Lower leg skin (tissue), 4 donors: ENCODE measurements around the gene VGF. TPM values are rescaled to one million over a fixed set of nuclear protein-coding genes. Genes with fewer than 3 reads are reported as not detected.
A peak's percentile ranks its signal among the peaks of the same experiment; 100 is the strongest.

ENCODE experiments used
- DNase-seq, 2 donors: peaks; one replicate each; pipeline ENCODE4 v3.0.0-alpha.2; 2019; ENCODE audit warnings: low spot score in 2 of 2
- H3K4me3 ChIP-seq: fragments of 200-600 bp; sonication (generic); 2 replicates; pipeline ENCODE4 v1.5.1; 2017; ENCODE audit warnings: mild to moderate bottlenecking, low read depth; ENCODE audit not compliant: poor library complexity, severe bottlenecking
- POLR2A ChIP-seq, 2 donors: fragments of 450-650 bp; IDR thresholded peaks; one replicate each; pipeline ENCODE4 v1.6.1; 2016 to 2017; ENCODE audit warnings: antibody characterized with exemption in 2 of 2, mild to moderate bottlenecking in 1 of 2, moderate library complexity in 1 of 2
- WGBS, 2 donors: methylation state at CpG; one replicate each; pipeline ENCODE4 v1.1.5; 2018; 5-methylcytosine and 5-hydroxymethylcytosine counted together
- intact Hi-C: fragments of 100-400 bp; cut with DNase I; formaldehyde crosslinking; loops from one replicate; pipeline ENCODE4 v1.15.0; 2023; ENCODE audit warnings: low total_unique reads
- total RNA-seq, 4 donors: library from RNA; depleted of rRNA; stranded (reverse); fragments of >200 nt; gene quantifications; one replicate each; pipeline ENCODE4 v1.1.0, GENCODE V29; 2016
- TF ChIP-seq, protein P1 (sequence below), 3 donors: fragments of 450-650 bp; IDR thresholded peaks; one replicate each; pipeline ENCODE4 v1.5.1; 2016; ENCODE audit warnings: antibody characterized with exemption in 3 of 3, mild to moderate bottlenecking in 3 of 3, moderate library complexity in 2 of 3

Gene VGF
- total RNA-seq, 4 donors from 2014 or later, result 0.91 to 6.3 (median 2.5) TPM; not detected in 1

DNA sequence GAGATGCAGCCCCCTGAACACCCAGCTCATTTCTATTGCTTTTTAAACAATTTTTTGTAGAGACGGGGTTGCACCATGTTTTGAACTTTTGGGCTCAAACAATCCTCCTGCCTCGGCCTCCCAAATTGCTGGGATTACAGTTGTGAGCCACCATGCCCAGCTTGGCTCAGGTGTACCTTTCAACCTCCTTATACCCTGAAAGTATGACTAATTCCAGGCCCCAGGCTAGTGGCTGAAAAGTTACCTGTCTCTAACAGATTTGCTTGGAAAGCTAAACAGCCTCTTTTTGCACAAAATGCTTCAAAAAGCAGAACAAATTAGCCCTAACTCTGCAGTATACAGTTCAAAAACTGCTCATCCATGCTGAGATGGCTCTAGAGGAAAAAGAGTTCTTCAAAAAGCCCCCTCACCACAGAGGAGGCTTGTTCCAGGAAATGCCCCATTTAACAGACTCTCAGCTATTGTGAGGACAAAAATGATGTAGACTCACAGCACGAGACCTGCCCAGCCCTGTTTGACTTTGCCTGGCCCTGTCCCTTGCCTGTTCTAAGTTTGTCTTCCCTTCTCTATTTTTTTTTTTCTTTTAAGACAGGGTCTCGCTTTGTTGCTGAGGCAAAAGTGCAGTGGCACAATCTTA, 24.5 kb downstream of the VGF start:
- WGBS, 2 donors, result 68 to 82% methylated on average over 4 of the region's 4 CpGs
- intact Hi-C loops, result loop anchor here (10.0 kb wide), 1 partner anchor 144 kb away; no protein-coding TSS in a partner anchor

DNA sequence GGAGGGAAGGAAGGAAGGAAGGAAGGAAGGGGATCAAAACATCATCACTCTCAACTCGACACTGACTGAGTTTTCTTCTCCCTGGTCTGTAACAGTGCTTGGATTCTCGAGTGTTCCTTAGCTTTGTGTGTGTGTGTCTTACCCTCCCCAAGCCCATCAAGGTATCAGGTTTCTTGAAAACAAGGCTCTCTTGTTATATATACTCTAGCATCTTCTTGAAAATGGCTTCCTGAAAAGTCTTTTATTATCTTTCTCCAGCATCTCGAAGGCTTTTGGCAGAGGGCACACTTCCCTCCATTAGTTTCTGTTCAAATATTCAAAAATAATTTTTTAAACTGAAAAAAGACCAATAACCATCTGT, 25.1 kb downstream of the VGF start:
- WGBS, 2 donors, result 30 to 42% methylated on average over 3 of the region's 3 CpGs
- no peak overlapping the region for H3K4me3 ChIP-seq
- intact Hi-C loops, result loop anchor here (10.0 kb wide), 1 partner anchor 144 kb away; no protein-coding TSS in a partner anchor
- TF ChIP-seq, protein P1, sequence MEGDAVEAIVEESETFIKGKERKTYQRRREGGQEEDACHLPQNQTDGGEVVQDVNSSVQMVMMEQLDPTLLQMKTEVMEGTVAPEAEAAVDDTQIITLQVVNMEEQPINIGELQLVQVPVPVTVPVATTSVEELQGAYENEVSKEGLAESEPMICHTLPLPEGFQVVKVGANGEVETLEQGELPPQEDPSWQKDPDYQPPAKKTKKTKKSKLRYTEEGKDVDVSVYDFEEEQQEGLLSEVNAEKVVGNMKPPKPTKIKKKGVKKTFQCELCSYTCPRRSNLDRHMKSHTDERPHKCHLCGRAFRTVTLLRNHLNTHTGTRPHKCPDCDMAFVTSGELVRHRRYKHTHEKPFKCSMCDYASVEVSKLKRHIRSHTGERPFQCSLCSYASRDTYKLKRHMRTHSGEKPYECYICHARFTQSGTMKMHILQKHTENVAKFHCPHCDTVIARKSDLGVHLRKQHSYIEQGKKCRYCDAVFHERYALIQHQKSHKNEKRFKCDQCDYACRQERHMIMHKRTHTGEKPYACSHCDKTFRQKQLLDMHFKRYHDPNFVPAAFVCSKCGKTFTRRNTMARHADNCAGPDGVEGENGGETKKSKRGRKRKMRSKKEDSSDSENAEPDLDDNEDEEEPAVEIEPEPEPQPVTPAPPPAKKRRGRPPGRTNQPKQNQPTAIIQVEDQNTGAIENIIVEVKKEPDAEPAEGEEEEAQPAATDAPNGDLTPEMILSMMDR (IDR thresholded peaks at IDR 0.05), result no peak
- no peak for TF ChIP-seq POLR2A (IDR thresholded peaks at IDR 0.05)
- no peak for DNase-seq

More for the DNA sequence above, 24.5 kb downstream of the VGF start:
- DNase-seq, result no peak
- H3K4me3 ChIP-seq, result no peak overlapping the region
- no peak for TF ChIP-seq POLR2A (IDR thresholded peaks at IDR 0.05)
- TF ChIP-seq, protein P1 (IDR thresholded peaks at IDR 0.05), result no peak

DNA sequence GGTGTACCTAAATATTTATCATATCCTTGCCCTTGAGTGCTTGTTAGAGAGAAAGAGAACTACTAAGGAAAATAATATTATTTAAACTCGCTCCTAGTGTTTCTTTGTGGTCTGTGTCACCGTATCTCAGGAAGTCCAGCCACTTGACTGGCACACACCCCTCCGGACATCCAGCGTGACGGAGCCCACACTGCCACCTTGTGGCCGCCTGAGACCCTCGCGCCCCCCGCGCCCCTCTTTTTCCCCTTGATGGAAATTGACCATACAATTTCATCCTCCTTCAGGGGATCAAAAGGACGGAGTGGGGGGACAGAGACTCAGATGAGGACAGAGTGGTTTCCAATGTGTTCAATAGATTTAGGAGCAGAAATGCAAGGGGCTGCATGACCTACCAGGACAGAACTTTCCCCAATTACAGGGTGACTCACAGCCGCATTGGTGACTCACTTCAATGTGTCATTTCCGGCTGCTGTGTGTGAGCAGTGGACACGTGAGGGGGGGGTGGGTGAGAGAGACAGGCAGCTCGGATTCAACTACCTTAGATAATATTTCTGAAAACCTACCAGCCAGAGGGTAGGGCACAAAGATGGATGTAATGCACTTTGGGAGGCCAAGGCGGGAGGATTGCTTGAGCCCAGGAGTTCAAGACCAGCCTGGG, 27.0 kb downstream of the VGF start:
- intact Hi-C loops, result no loop called here
- H3K4me3 ChIP-seq, result no peak overlapping the region
- TF ChIP-seq, protein P1 (IDR thresholded peaks at IDR 0.05), result peak in 1 of 3 donors; percentile 89
- TF ChIP-seq POLR2A (IDR thresholded peaks at IDR 0.05), result no peak
- DNase-seq, result peak; percentile 94 to 95
- WGBS, 2 donors, result 11 to 12% methylated on average over 16 of the region's 16 CpGs

DNA sequence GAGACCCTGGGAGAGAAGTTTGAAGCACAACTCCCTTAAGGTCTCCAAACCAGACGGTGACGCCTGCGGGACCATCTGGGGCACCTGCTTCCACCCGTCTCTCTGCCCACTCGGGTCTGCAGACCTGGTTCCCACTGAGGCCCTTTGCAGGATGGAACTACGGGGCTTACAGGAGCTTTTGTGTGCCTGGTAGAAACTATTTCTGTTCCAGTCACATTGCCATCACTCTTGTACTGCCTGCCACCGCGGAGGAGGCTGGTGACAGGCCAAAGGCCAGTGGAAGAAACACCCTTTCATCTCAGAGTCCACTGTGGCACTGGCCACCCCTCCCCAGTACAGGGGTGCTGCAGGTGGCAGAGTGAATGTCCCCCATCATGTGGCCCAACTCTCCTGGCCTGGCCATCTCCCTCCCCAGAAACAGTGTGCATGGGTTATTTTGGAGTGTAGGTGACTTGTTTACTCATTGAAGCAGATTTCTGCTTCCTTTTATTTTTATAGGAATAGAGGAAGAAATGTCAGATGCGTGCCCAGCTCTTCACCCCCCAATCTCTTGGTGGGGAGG, 27.6 kb downstream of the VGF start:
- 71 to 77% methylated on average over 9 of the region's 9 CpGs for WGBS, 2 donors
- DNase-seq, result no peak
- intact Hi-C loops, result no loop called here
- no peak overlapping the region for H3K4me3 ChIP-seq
- TF ChIP-seq, protein P1 (IDR thresholded peaks at IDR 0.05), result no peak
- no peak for TF ChIP-seq POLR2A (IDR thresholded peaks at IDR 0.05)

DNA sequence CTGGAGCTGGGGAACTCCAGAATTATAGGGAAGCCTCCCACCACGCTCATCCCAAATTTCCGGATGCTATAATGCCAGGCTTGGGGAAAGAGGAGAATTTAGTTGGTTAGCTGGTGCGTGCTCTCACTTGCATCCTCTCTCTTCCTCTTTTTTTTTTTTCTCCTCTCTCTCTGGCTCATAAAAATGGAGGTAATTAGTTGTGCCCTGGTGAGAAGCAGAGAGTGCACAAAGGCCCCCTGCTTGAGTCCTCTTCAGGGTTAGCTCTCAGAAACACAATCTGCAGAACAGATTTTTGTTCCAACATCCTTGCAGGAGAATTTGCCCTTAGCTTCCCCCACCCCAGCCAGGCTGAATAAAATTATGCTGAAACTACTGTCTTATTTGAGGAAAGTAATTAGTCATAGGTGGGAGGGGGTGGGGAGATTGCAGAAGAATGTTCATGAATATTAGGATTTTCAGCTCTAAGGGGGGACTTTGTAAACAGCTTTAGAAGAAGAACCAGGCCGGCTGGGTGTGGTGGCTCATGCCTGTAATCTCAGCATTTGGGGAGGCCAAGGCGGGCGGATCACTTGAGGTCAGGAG, 30.9 kb downstream of the VGF start:
- 80 to 85% methylated on average over 6 of the region's 6 CpGs for WGBS, 2 donors
- intact Hi-C loops, result no loop called here
- DNase-seq, result no peak

More for the DNA sequence above, 30.9 kb downstream of the VGF start:
- TF ChIP-seq, protein P1 (IDR thresholded peaks at IDR 0.05), result no peak
- no peak for TF ChIP-seq POLR2A (IDR thresholded peaks at IDR 0.05)
- no peak overlapping the region for H3K4me3 ChIP-seq
